NCI-H510A treated with DMSO at 0.1 percent for 48 hours (cell line): Measurements from ENCODE around the gene TMEM130.
A peak's percentile ranks its signal among the peaks of the same experiment; 100 is the strongest.
"Not testable (repeated sequence)": the region's sequence is repeated elsewhere in the genome, so short reads cannot be mapped to it uniquely, and the experiment has no call there.

ENCODE experiments used
- DNase-seq: peaks from one replicate; lab custom pipeline; 2025; lab: John Stamatoyannopoulos, UW

TMEM130 gene

GRCh38 chr7:98877146-98877545 lies 7.3 kb upstream of the TMEM130 start:
- no peak for DNase-seq

- no peak for DNase-seq
These were observed 5.7 kb upstream of the TMEM130 start for GRCh38 chr7:98875501-98875900.

GRCh38 chr7:98874942-98875341 lies 5.1 kb upstream of the TMEM130 start:
- DNase-seq: no peak

- not testable (repeated sequence) for DNase-seq
These were observed 3.8 kb upstream of the TMEM130 start for GRCh38 chr7:98873610-98874009.

- DNase-seq: peak; percentile 6
These were observed 2.6 kb upstream of the TMEM130 start for GRCh38 chr7:98872328-98872924.

GRCh38 chr7:98870807-98871491 lies 1.1 kb upstream of the TMEM130 start:
- DNase-seq: no peak

- DNase-seq: no peak
These were observed 372 bp upstream of the TMEM130 start for GRCh38 chr7:98870121-98870651.

- no peak for DNase-seq
These were observed 702 bp downstream of the TMEM130 start for GRCh38 chr7:98869027-98869596.

- no peak for DNase-seq
These were observed 1.4 kb downstream of the TMEM130 start for GRCh38 chr7:98868450-98868849.

GRCh38 chr7:98866765-98867164 lies 3.0 kb downstream of the TMEM130 start:
- DNase-seq: no peak

GRCh38 chr7:98866351-98866750 lies 3.5 kb downstream of the TMEM130 start:
- no peak for DNase-seq

GRCh38 chr7:98864731-98865453 lies 4.9 kb downstream of the TMEM130 start:
- no peak for DNase-seq

GRCh38 chr7:98863601-98864000 lies 6.2 kb downstream of the TMEM130 start:
- DNase-seq: no peak

GRCh38 chr7:98862716-98863420 lies 6.9 kb downstream of the TMEM130 start:
- DNase-seq: no peak

GRCh38 chr7:98862203-98862602 lies 7.6 kb downstream of the TMEM130 start:
- no peak for DNase-seq

GRCh38 chr7:98860071-98860470 lies 9.7 kb downstream of the TMEM130 start:
- DNase-seq: no peak

GRCh38 chr7:98855610-98856422 lies 14.0 kb downstream of the TMEM130 start:
- no peak for DNase-seq

GRCh38 chr7:98852826-98853225 lies 17.0 kb downstream of the TMEM130 start:
- DNase-seq: no peak

GRCh38 chr7:98848918-98849317 lies 20.9 kb downstream of the TMEM130 start:
- no peak for DNase-seq

- not testable (repeated sequence) for DNase-seq
These were observed 27.3 kb downstream of the TMEM130 start for GRCh38 chr7:98842552-98842951.
